CD4-positive, alpha-beta T cell (primary cell): Measurements from ENCODE around the gene PINLYP. TPM values are rescaled to one million over a fixed set of nuclear protein-coding genes. Genes with fewer than 3 reads are reported as not detected.

ENCODE experiments used
- ATAC-seq: fragments of 200-7000 bp; cut with Tn5 transposase; one replicate; pipeline ENCODE4 v1.10.0; 2022; ENCODE audit warnings: mild to moderate bottlenecking; ENCODE audit not compliant: poor library complexity
- CTCF ChIA-PET: fragments of 350-600 bp; sonication (Branson Sonifier 250); formaldehyde crosslinking; loops from one replicate; lab custom pipeline; 2021; ENCODE audit warnings: antibody characterized with exemption, inconsistent platforms; lab: Charles Lee
- POLR2A ChIA-PET: fragments of 350-600 bp; sonication (Branson Sonifier 250); formaldehyde crosslinking; loops from one replicate; lab custom pipeline; 2021; ENCODE audit warnings: antibody characterized with exemption, inconsistent platforms; lab: Charles Lee
- DNase-seq, 14 experiments: peaks; one replicate each; pipeline ENCODE4 v3.0.0-alpha.2; 2013 to 2020; ENCODE audit warnings: mixed read lengths in 2 of 14
- H3K27ac ChIP-seq, 2 donors: one replicate each; pipeline versions ENCODE4 v1.5.1 to v1.7.0; 2013; ENCODE audit warnings: low read length in 2 of 2, low read depth in 1 of 2, mild to moderate bottlenecking in 1 of 2
- H3K27me3 ChIP-seq, 2 experiments: 1 replicate in 1 of 2; 2 replicates in 1 of 2; pipeline versions ENCODE4 v1.6.1 to v1.7.0; 2013; ENCODE audit warnings: low read length in 2 of 2, control low read depth in 1 of 2, mild to moderate bottlenecking in 1 of 2, moderate library complexity in 1 of 2; ENCODE audit not compliant: insufficient read depth in 2 of 2, control insufficient read depth in 1 of 2
- H3K36me3 ChIP-seq: one replicate; pipeline ENCODE4 v1.6.1; 2013; ENCODE audit warnings: low read length, control low read depth; ENCODE audit not compliant: insufficient read depth
- H3K4me1 ChIP-seq: one replicate; pipeline ENCODE4 v1.6.1; 2013; ENCODE audit warnings: low read length, control low read depth; ENCODE audit not compliant: insufficient read depth
- H3K4me3 ChIP-seq: one replicate; pipeline ENCODE4 v1.5.1; 2013; ENCODE audit warnings: mild to moderate bottlenecking, low read length, moderate library complexity
- H3K9me3 ChIP-seq, 2 experiments: 1 replicate in 1 of 2; 2 replicates in 1 of 2; pipeline versions ENCODE4 v1.6.1 to v1.7.0; 2013; ENCODE audit warnings: low read length in 2 of 2, mild to moderate bottlenecking in 2 of 2, control low read depth in 1 of 2, moderate library complexity in 1 of 2; ENCODE audit not compliant: control insufficient read depth in 1 of 2, insufficient read depth in 1 of 2
- H3K27ac Mint-ChIP-seq: one replicate; pipeline ENCODE4 v1.8.0; 2020; ENCODE audit warnings: mixed read lengths
- H3K27me3 Mint-ChIP-seq: one replicate; pipeline ENCODE4 v1.8.0; 2021; ENCODE audit warnings: mixed read lengths
- H3K36me3 Mint-ChIP-seq: one replicate; pipeline ENCODE4 v1.8.0; 2021; ENCODE audit warnings: low read depth, mixed read lengths
- H3K4me1 Mint-ChIP-seq: one replicate; pipeline ENCODE4 v1.8.0; 2021; ENCODE audit warnings: low read depth, mixed read lengths
- H3K4me3 Mint-ChIP-seq: one replicate; pipeline ENCODE4 v1.8.0; 2020; ENCODE audit warnings: mild to moderate bottlenecking, mixed read lengths
- H3K9me3 Mint-ChIP-seq: one replicate; pipeline ENCODE4 v1.8.0; 2020; ENCODE audit warnings: mixed read lengths
- CTCF ChIP-seq: fragments of 200-600 bp; IDR thresholded peaks from one replicate; pipeline ENCODE4 v1.8.0; 2022; ENCODE audit warnings: antibody characterized with exemption, mild to moderate bottlenecking
- intact Hi-C, 2 experiments: fragments of 100-400 bp; cut with DNase I in 1 of 2; cut with micrococcal nuclease in 1 of 2; formaldehyde crosslinking; loops; one replicate each; pipeline versions ENCODE4 v1.15.1 to v1.9.0; 2023 to 2025; cut with DNase I, micrococcal nuclease
- total RNA-seq, 174 experiments: library from RNA in 2 of 174; stranded (reverse) in 2 of 174; gene quantifications; one replicate each; pipeline ENCODE4 v1.2.3 and lab custom pipeline; 2021 to 2026

Gene PINLYP
- total RNA-seq, 2 experiments from 2014 or later = not detected

GRCh38 chr19:43572171-43572588 is 3.4 kb upstream of the PINLYP start:
- Mint-ChIP-seq H3K36me3 (peaks cover 27% of the 10 kb centered on the region), H3K27me3 (no peaks in the 10 kb centered on the region), H3K4me3 (no peak overlapping the region), H3K27ac (peak overlapping the region; percentile 48), H3K4me1 (peaks cover 51% of the 10 kb centered on the region), H3K9me3 (no peaks in the 10 kb centered on the region)
- H3K4me1 ChIP-seq = peaks cover 28% of the 10 kb centered on the region
- intact Hi-C loops = no loop called here
- TF ChIP-seq CTCF = no peak
- DNase-seq (no peak), ATAC-seq (no peak)
- no peaks in the 10 kb centered on the region for H3K27me3 ChIP-seq
- no peak overlapping the region for H3K27ac ChIP-seq
- no peaks in the 10 kb centered on the region for H3K36me3 ChIP-seq
- H3K9me3 ChIP-seq = no peaks in the 10 kb centered on the region
- ChIA-PET CTCF (interaction anchor here (0.9 to 1.2 kb wide), 2 partner anchors 17 to 22 kb away, joined by 3 read pairs; no protein-coding TSS in a partner anchor), POLR2A (interaction anchor here (0.6 kb wide), 1 partner anchor 43 kb away, joined by 3 read pairs; no protein-coding TSS in a partner anchor)
- no peak overlapping the region for H3K4me3 ChIP-seq

- H3K36me3 Mint-ChIP-seq = peaks cover 27% of the 10 kb centered on the region
- intact Hi-C loops = loop anchor here (1.0 kb wide), 4 partner anchors 19 to 45 kb away; partner anchors contain the start of genes IRGQ (in 2 of the 2), ZNF576 (in 2 of the 2), ZNF428 (in 1 of the 2) and ZNF575 (in 1 of the 2)
- Histone ChIP-seq H3K4me3 (peak overlapping the region; percentile 90), H3K27ac (peak overlapping the region; percentile 81 to 94), H3K27me3 (no peaks in the 10 kb centered on the region), H3K9me3 (no peaks in the 10 kb centered on the region), H3K4me1 (peaks cover 28% of the 10 kb centered on the region), H3K36me3 (no peaks in the 10 kb centered on the region)
- H3K9me3 Mint-ChIP-seq = no peaks in the 10 kb centered on the region
- ChIA-PET POLR2A (interaction anchor here (0.7 to 4.0 kb wide), 10 partner anchors 9 to 94 kb away, joined by 3 to 27 read pairs (median 4); partner anchors contain the start of genes IRGQ, ZNF575 and ZNF576), CTCF (interaction anchor here (1.0 to 3.1 kb wide), 4 partner anchors 19 to 25 kb away, joined by 4 to 22 read pairs (median 8); partner anchors contain the start of genes IRGQ and ZNF576)
- no peak for ATAC-seq
- peak overlapping the region; percentile 96 for H3K27ac Mint-ChIP-seq
- peaks cover 58% of the 10 kb centered on the region for H3K4me1 Mint-ChIP-seq
- TF ChIP-seq CTCF = no peak
- H3K27me3 Mint-ChIP-seq = no peaks in the 10 kb centered on the region
- peak in 1 of 14 experiments; percentile 36 for DNase-seq
- peak overlapping the region; percentile 98 for H3K4me3 Mint-ChIP-seq
Measured at GRCh38 chr19:43574424-43575155, 1.0 kb upstream of the PINLYP start.

GRCh38 chr19:43575955-43576878 is 616 bp downstream of the PINLYP start:
- Mint-ChIP-seq H3K27me3 (no peaks in the 10 kb centered on the region), H3K36me3 (peaks cover 19% of the 10 kb centered on the region), H3K4me3 (peak overlapping the region; percentile 65), H3K27ac (peak overlapping the region; percentile 96), H3K9me3 (no peaks in the 10 kb centered on the region), H3K4me1 (peaks cover 51% of the 10 kb centered on the region)
- Histone ChIP-seq H3K27ac (peak overlapping the region in 1 of 2 donors; percentile 52), H3K36me3 (no peaks in the 10 kb centered on the region), H3K9me3 (no peaks in the 10 kb centered on the region), H3K4me1 (peaks cover 31% of the 10 kb centered on the region), H3K27me3 (no peaks in the 10 kb centered on the region), H3K4me3 (peak overlapping the region; percentile 51)
- DNase-seq (peak in 2 of 14 experiments; percentile 18 to 25), ATAC-seq (peak; percentile 3)
- CTCF ChIA-PET = interaction anchor here (2.7 to 3.1 kb wide), 2 partner anchors 18 to 21 kb away, joined by 11 to 22 read pairs; no protein-coding TSS in a partner anchor
- TF ChIP-seq CTCF = no peak
- intact Hi-C loops = loop anchor here (1.0 kb wide), 4 partner anchors 20 to 43 kb away; partner anchors contain the start of genes IRGQ (in 2 of the 2), ZNF576 (in 2 of the 2), ZNF428 (in 1 of the 2) and ZNF575 (in 1 of the 2)
- POLR2A ChIA-PET = interaction anchor here (1.3 to 4.0 kb wide), 2 partner anchors 19 to 113 kb away, joined by 4 to 27 read pairs; partner anchors contain the start of genes IRGQ and ZNF576
